GM19328 (cell line): Measurements from ENCODE around the gene ATG4B.

Experiments used
- ATAC-seq: cut with Tn5 transposase; IDR thresholded peaks from one replicate; pipeline ENCODE4 v1.9.1; 2021; ENCODE audit warnings: mild to moderate bottlenecking, moderate library complexity; ENCODE audit not compliant: unreplicated experiment

The ATG4B gene

DNA sequence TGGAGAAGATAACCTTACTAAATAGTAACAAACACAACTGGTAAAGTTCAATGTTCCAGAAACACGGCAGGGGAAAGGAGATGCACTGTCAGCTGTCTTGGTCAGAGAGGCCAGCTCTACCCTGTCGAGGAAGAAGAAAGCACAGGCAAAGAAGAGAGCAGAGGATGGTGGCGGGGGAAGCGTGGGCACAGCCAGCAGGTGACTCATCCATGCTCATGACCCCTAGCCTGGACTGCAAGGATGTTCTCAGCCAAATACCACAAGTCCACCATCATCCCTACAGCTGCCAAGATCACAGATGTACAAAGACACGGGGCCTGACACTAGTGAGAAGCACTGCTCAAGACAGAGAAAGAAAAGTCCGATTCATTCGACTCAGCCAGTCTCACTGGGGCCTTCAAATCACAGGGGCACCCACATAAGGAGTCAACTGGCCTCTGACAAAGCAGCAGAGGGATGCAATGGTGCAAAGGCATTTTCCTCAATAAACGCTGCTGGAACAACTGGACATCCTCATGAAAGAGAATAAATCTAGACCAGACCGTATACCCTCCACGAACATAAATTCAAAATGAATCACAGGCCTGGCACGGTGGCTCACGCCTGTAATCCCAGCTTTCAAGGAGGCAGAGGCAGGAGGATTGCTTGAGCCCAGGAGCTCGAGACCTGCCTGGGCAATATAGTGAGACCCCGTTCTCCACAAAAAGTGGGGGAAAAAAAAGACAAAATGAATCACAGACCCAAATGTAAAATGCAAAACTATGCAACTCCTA is 43.5 kb downstream of the ATG4B start:
- ATAC-seq = no peak

- peak; percentile 7 for ATAC-seq
Measured at GRCh38 chr2:241686324-241686649, 48.8 kb downstream of the ATG4B start.

DNA sequence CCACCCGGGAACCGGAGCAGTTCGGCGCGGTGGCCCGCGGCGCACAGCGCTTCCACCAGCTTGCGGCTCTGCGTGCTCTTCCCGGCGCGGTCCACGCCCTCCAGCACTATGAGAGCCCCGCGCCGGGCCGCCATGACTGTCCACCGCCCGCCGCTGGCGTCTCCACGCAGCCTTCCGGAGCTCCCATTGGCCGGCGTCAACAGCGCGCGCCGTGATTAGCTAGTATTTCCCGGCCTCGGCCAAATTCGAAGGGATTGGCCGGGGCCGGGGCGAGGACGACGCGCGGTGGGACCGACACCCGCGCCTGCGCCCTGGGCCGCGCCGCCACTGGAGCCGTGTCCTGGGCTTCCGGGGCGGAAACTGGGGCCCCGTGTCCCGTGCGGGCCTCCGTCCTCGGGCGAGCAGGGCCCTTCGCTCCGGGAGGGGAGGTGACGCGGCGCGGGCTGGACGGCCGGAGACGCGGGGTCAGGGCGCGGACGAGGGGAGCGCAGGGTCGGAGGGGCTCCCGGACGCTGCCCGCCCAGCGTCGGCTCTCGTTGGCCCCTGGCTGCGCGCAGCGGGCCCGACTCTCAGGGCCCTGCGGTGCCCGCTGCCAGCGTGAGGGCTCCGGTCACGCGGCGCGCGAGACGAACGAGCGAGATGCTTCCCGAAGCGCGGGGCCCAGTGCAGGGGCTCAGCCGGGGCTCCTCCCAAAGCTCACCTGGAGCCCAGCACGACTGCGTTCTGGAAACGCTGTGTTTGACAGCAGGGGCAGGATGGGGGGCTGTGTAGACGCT is 49.3 kb downstream of the ATG4B start, which contains the start of gene DTYMK:
Gene DTYMK (minus strand): TSS at position 166 of the 776 bp plus-strand sequence. CDS start 32 bp downstream, at position 134.
- ATAC-seq = peak; percentile 94

DNA sequence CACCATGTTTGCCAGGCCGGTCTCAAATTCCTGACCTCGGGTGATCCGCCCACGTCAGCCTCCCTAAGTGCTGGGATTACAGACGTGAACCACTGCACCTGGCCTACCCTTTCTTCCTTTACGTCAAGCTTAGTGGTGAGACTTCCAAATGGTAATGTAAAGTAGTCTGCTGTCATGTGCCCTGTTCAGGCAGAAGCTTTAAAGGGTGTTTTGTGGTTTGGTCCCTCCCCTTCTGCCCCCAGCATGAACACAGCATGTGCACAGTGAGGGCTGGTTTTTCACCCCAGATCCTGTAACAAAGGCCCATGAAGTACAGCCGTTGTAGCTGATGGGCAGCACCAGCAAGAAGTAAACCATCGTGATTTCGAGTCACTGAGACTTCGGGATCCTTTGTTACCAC is 51.8 kb downstream of the ATG4B start:
- no peak for ATAC-seq

- ATAC-seq = no peak
Measured at GRCh38 chr2:241690202-241690717, 52.8 kb downstream of the ATG4B start.

GRCh38 chr2:241692448-241692847 is 55.0 kb downstream of the ATG4B start:
- ATAC-seq = no peak

GRCh38 chr2:241695651-241696050 is 58.2 kb downstream of the ATG4B start:
- ATAC-seq = no peak

DNA sequence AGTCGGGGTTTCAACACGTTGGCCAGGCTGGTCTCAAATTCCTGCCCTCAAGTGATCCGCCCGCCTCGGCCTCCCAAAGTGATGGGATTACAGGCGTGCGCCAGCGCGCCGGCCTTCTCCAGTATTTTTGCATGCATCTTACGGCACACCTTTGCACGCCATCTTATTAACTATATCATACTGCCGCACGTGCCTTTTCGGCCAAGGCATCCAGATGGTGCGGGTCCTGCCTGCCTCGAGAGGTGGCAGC is 63.6 kb downstream of the ATG4B start:
- no peak for ATAC-seq

DNA sequence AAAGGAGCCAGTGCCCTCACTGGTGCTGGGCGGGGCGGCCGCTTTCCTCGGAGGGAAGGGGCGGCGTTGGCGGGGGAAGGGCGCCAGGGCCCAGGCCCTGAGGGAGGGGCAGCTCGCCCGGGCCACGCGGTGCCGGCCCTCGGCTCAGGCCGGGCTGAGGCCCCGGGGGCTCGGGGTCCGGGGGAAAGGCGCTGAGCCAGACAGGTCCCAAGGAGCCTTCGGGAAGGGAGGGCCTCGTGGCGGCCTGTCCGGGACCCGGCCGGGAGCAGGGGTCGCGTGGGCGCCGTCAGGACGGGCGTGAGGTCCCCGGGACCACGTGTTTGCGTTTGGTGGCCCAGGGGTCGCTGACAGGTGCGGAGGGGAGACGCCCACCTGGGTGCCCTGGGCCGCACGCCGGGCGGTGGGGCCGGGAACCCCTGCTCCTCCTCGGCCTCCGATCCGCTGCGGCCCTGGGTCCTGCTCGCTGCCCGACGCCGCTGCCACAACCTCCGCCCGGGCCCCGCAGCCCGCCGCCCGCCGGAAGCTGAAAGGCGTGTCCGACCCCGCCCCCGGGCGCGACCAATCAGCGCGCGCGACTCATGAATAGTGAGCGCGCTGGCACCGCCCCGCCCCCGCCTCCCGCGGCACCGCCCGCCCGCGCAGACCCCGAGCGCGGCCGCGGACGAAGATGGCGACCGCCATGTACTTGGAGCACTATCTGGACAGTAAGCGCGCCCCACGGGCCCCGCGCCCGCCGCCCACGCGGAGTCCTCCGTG is 64.1 kb downstream of the ATG4B start, which contains the start of gene ING5:
Gene ING5 (plus strand): TSS at position 641 of the 756 bp plus-strand sequence. CDS start 27 bp downstream, at position 668.
- peak; percentile 48 for ATAC-seq

DNA sequence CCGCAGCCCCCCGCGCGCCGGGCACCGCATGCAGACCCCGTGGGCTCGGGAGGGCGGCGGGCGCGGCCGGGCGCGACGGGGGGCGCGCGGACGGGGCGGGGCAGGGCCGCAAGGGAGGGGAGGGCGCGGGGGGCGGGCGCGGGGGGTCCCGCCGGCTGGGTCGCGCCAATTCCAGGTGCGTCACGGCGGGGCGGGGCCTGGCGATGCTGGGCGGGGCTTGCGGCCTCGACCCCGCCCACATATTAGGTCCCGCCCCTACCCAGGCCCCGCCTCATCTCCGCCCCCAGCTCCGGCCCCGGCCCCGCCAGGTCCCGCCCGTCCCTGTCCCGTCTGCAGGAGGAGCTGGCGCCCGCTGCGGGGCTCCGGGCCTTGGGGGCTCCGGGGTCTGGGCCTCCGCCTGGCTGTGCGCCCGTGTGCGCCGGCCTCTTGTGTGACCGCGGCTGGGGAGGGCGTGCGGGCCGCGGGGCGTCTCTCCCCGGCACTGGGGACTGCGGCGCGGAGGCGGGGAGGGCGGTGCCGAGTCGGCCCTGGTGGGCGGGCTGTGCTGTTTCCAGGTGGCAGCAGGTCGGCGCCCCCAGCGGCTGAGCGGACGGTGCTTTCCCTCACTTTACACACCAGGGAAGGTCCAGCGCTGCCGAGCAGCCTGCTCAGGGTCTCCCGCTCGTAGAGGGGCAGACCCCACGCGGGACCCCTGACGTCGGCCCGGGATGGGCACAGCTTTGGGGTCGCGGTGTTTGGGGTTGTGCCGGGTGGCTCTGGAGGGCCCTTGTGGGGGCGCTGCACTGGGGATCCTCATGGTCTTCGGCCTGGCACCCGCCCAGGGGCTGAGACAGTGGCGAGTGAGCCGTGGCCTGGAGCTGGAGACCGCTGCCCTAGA is 64.9 kb downstream of the ATG4B start:
- peak; percentile 58 for ATAC-seq

GRCh38 chr2:241703032-241703604 is 65.6 kb downstream of the ATG4B start:
- ATAC-seq = no peak

DNA sequence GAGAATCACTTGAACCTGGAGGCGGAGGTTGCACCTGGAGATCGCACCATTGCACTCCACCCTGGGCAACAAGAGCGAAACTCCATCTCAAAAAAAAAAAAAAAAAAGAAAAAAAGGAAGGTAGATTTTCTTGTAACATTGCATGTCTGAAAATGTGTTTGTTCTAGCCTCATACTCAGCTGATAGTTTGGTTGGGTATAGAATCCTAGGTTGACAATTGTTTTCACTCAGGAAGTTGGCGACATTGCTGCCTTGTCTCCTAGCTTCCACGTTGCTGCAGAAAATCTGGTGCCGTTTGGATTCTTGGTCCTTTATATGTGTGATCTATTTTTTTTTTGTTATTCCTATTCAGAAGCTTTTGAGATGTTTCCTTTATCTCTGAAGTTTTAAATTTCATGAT is 69.0 kb downstream of the ATG4B start:
- ATAC-seq = no peak

- ATAC-seq = no peak
Measured at GRCh38 chr2:241708879-241709278, 71.4 kb downstream of the ATG4B start.

GRCh38 chr2:241719093-241719492 is 81.6 kb downstream of the ATG4B start:
- no peak for ATAC-seq

DNA sequence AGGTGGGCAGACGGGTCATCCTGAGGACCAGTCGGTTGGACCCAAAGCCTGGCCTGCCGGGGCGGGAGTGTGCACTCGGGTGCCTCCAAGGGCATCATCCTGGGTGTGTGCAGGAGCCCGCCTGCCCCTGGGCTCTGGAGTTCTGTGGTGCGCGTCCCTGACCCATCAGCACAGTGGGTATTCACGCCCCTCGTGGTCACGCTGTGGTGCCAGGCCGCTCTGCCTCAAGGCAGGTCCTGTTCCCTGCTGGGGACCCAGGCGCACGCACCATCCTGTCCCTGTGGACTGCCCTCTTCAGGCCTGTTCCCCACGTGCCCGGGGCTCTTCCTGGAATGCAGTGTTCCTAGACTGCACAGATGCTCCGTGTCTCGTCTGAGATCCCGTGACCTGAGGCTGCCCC is 82.6 kb downstream of the ATG4B start:
- ATAC-seq = no peak

DNA sequence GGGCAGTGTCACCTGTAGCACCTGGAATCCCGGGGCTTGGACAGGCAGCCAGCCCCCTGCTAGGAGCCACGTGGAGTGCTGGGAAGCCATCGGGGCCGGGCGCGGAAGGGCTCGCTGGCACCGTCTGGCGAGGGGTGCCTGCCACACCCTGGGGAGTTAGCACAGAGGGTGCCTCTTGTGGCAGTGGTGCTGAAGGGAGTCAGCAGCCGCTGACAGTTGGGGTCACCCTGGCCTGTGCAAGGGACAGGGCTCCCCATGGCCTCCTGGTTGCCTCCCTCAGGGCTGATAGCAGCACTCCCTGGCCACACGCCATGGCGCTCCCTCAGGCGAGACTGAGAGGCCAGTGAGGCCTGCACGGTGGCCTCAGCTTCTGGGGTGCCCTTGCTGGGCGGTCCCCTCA is 83.1 kb downstream of the ATG4B start:
- no peak for ATAC-seq

GRCh38 chr2:241721852-241722251 is 84.4 kb downstream of the ATG4B start:
- ATAC-seq = no peak

DNA sequence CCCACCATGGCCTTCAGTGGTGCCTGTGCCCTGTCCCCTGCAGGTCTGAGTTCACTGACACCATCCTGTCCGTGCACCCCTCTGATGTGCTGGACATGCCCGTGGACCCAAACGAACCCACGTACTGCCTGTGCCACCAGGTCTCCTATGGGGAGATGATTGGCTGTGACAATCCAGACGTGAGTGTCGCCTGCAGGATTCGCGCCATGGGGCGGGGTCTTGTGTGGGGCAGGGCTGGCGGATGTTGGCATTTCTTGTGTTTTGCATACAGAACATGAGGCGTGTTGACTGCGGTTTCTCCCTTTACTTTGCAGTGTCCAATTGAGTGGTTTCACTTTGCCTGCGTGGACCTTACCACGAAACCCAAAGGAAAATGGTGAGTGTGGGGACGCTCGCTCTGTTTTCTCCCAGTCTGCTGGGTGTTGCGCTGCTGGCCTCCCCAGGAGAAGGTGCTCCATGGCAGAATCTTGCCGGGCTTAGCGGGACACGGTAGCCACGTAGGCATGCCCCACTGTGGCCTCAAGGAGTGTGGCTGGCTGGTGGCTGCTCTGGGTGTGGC is 85.5 kb downstream of the ATG4B start:
- no peak for ATAC-seq
